SH-SY5Y (cell line): Measurements from ENCODE around the gene TOM1.

Source experiments
- GATA2 ChIP-seq: IDR thresholded peaks from 2 replicates; pipeline ENCODE4 v1.6.1; 2011; ENCODE audit warnings: mild to moderate bottlenecking, low read depth, low read length
- GATA3 ChIP-seq: IDR thresholded peaks from 2 replicates; pipeline ENCODE4 v1.6.1; 2011; ENCODE audit warnings: low read depth, mild to moderate bottlenecking, low read length, moderate library complexity

Gene TOM1

GRCh38 chr22:35394810-35395563, 95.3 kb downstream of the TOM1 start:
- TF ChIP-seq GATA3 (no peak), GATA2 (no peak)

GRCh38 chr22:35397095-35397904, 97.6 kb downstream of the TOM1 start:
- TF ChIP-seq GATA2 (no peak), GATA3 (no peak)
